RWPE1 (cell line): ENCODE data around the gene BCL2L1.
"Not testable (repeated sequence)": the region's sequence is repeated elsewhere in the genome, so short reads cannot be mapped to it uniquely, and the experiment has no call there.

Source experiments
- CTCF ChIA-PET: fragments of 350-600 bp; sonication (Branson Sonifier 250); formaldehyde crosslinking; extraction: SDS; loops from one replicate; lab custom pipeline; 2021; lab: Yijun Ruan, JAX
- POLR2A ChIA-PET: fragments of 400-600 bp; formaldehyde crosslinking; extraction: SDS; loops from one replicate; lab custom pipeline; 2020; ENCODE audit warnings: antibody characterized with exemption; ENCODE audit not compliant: low non-redundant PET; lab: Yijun Ruan, JAX
- DNase-seq: peaks from one replicate; pipeline ENCODE4 v3.0.0; 2012; ENCODE audit warnings: low spot score
- H3K27ac ChIP-seq: fragments of 450-650 bp; 2 replicates; pipeline ENCODE4 v1.5.1; 2017
- TF ChIP-seq, protein P1 (sequence below): fragments of 450-650 bp; conservative IDR thresholded peaks from 2 replicates; pipeline ENCODE4 v1.5.1; 2017; ENCODE audit warnings: low read depth, mild to moderate bottlenecking

Gene BCL2L1

DNA sequence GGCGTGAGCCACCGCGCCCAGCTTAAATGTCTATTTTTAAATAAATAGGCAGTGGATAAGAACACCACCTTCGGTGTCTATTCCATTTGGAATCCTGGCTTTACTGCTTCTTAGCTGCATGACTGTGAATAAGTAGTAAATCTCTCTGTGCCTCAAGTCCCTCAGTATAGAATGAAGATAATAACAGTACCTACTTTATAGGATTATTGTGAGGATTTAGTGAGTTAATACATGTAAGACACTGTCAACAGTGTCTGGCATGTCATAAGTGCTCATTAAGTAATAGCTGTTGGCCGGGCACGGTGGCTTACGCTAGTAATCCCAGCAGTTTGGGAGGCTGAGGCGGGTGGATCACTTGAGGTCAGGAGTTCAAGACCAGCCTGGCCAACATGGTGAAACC is 26.6 kb upstream of the BCL2L1 start:
- no peak overlapping the region for H3K27ac ChIP-seq
- TF ChIP-seq, protein P1, sequence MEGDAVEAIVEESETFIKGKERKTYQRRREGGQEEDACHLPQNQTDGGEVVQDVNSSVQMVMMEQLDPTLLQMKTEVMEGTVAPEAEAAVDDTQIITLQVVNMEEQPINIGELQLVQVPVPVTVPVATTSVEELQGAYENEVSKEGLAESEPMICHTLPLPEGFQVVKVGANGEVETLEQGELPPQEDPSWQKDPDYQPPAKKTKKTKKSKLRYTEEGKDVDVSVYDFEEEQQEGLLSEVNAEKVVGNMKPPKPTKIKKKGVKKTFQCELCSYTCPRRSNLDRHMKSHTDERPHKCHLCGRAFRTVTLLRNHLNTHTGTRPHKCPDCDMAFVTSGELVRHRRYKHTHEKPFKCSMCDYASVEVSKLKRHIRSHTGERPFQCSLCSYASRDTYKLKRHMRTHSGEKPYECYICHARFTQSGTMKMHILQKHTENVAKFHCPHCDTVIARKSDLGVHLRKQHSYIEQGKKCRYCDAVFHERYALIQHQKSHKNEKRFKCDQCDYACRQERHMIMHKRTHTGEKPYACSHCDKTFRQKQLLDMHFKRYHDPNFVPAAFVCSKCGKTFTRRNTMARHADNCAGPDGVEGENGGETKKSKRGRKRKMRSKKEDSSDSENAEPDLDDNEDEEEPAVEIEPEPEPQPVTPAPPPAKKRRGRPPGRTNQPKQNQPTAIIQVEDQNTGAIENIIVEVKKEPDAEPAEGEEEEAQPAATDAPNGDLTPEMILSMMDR: no peak
- no peak for DNase-seq
- POLR2A ChIA-PET: no interaction called here
- CTCF ChIA-PET: no interaction called here

DNA sequence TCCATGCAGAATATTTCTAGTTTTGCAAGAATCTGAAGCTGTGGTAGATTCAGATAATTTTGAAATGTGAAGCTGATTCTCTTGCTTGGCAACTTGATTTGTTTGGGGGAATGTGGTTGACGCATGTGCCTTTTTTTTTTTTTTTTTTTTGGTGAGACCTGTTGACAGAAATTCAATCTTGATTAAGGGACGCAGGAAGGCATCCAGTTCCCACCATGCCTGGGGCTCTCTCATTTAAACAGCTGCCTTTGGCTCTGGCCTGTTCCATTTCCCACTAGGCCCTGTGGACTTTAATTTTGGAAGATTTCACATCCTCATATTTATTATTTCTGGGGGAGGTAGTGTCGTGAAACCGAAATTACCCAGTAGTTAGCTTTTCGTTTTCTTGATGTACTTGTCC is 25.0 kb upstream of the BCL2L1 start:
- no peak for DNase-seq

DNA sequence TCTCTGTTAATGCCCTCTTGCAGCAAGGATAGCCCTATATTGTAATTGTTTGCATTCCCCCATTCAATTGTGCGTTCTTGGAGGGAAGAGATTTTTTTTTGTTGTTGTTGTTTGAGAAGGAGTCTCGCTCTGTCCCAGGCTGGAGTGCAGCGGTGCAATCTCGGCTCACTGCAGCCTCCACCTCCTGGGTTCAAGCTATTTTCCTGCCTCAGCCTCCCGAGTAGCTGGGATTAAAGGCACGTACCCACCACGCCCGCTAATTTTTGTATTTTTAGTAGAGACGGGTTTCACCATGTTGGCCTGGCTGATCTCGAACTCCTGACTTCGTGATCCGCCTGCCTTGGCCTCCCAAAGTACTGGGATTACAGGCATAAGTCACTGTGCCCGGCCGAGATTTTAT is 24.4 kb upstream of the BCL2L1 start:
- CTCF ChIA-PET: not testable (repeated sequence)

More for the DNA sequence above, 25.0 kb upstream of the BCL2L1 start:
- TF ChIP-seq, protein P1: no peak
- no peak overlapping the region for H3K27ac ChIP-seq
- CTCF ChIA-PET: interaction anchor here (0.6 kb wide), 2 partner anchors 114 to 135 kb away, joined by 3 to 9 read pairs; no protein-coding TSS in a partner anchor
- POLR2A ChIA-PET: interaction anchor here (0.7 kb wide), 2 partner anchors 140 to 152 kb away, joined by 5 to 13 read pairs; no protein-coding TSS in a partner anchor

DNA sequence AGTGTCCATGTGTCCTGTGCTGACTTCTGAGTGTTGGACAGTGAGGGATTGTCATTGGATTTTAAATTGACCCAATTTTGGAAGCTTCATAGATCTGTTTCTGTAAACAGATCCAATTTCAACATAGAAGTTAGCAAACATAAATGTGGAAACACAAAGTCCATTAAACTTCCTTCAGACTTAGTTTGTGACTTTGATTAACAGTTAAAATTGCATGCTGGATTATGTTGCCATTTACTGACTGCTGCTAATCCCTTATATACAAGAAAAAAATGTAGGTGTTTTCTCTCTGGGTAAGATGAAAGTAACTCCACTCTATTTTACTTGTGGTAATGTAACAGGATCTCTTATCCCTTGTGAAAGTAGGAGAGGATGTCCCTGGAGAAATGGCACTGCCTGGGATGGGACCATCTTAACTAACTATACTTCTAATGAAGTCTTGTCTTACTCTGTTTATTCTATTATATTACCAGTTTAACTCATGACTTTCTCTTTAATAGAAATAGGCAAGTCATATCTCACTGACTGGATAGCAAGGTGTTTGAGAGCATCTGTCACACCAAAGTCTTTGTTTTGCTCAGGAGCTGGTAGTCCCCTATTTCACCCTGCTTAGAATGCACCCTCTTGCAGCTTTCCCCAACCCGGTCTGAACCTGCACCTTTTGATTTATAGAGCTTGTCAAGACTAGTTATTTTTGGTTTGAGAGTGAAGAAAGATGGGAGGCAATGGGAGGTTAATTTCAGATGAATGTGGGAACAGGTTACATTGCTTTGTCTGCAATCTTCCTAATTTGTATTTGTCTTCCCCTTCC is 23.6 kb upstream of the BCL2L1 start:
- ChIA-PET POLR2A (no interaction called here), CTCF (no interaction called here)
- no peak for DNase-seq

More for the DNA sequence above, 24.4 kb upstream of the BCL2L1 start:
- POLR2A ChIA-PET: interaction anchor here (0.7 kb wide), 2 partner anchors 140 to 151 kb away, joined by 5 to 13 read pairs; no protein-coding TSS in a partner anchor
- peak overlapping the region; percentile 31 for H3K27ac ChIP-seq
- not testable (repeated sequence) for DNase-seq

DNA sequence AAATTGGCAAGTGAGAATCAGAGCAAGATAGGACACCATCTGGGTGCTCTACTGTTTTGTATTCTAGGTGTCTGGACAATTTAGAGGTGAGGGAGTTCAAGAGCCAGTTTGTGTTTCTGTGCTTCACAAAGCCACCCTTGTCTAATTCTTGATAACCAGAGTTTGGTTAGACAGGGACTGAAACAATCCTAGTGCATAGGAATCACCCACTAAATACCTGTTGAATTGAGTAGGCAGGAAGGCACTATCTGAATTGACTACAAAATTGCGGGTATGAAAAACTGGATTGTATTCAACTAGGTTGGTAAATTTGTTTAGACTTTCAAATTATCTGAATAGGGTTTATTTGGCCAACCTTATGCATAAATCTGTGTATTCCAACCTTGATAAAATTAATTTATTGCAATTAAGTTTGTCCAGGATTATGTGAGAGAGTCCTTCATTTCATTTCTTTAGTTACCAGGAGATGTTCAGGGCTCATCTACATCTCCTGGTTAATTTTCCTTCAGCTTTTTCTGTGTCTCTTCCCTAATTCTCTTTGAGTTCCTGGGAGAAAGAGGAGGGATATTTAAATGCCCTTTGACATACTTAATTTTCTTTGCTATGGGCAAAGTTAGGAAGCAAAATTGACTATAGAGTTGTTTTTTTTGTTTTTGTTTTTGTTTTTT is 18.1 kb upstream of the BCL2L1 start:
- CTCF ChIA-PET: interaction anchor here (0.5 to 2.0 kb wide), 6 partner anchors 9 to 107 kb away, joined by 3 to 9 read pairs (median 6); no protein-coding TSS in a partner anchor
- POLR2A ChIA-PET: no interaction called here
- DNase-seq: no peak
- H3K27ac ChIP-seq: no peak overlapping the region
- TF ChIP-seq, protein P1: no peak

More for the DNA sequence above, 23.6 kb upstream of the BCL2L1 start:
- no peak overlapping the region for H3K27ac ChIP-seq
- TF ChIP-seq, protein P1: no peak

DNA sequence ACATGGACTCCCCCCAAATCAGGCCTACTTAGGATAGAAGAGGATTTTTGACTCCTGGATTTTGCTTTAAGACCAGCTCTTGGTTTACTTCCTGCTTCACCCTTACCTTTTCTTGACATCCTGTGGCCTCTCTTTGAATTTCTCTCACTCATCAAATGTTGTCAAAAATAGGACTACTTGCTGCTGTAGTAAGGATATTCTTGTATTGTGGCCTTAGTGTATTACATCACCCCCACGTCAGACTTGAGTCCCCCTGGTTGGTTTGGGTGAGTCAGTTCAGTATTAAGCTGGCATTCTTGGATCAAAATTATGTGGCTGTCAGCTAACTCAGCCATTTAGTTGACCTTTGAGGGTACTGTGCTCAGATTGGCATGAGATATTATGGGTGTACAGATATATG is 17.5 kb upstream of the BCL2L1 start:
- no peak overlapping the region for H3K27ac ChIP-seq
- TF ChIP-seq, protein P1: no peak
- peak; percentile 84 for DNase-seq
- CTCF ChIA-PET: interaction anchor here (0.8 to 2.0 kb wide), 5 partner anchors 9 to 106 kb away, joined by 3 to 9 read pairs (median 6); no protein-coding TSS in a partner anchor
- POLR2A ChIA-PET: no interaction called here
